Measurements from ENCODE around the gene SSH3.

Gene SSH3

GRCh38 chr11:67320011-67320410 is 16.7 kb downstream of the SSH3 start:
- no peak for DNase-seq
- in situ Hi-C loops (cut with MboI; ENCODE audit: low pct_unique_long_range_greater_than_20kb, low sequenced_read_pairs), result no loop called here

GRCh38 chr11:67320691-67321090 is 17.4 kb downstream of the SSH3 start:
- no peak for DNase-seq
- in situ Hi-C loops (cut with MboI; ENCODE audit: low pct_unique_long_range_greater_than_20kb, low sequenced_read_pairs), result no loop called here

DNA sequence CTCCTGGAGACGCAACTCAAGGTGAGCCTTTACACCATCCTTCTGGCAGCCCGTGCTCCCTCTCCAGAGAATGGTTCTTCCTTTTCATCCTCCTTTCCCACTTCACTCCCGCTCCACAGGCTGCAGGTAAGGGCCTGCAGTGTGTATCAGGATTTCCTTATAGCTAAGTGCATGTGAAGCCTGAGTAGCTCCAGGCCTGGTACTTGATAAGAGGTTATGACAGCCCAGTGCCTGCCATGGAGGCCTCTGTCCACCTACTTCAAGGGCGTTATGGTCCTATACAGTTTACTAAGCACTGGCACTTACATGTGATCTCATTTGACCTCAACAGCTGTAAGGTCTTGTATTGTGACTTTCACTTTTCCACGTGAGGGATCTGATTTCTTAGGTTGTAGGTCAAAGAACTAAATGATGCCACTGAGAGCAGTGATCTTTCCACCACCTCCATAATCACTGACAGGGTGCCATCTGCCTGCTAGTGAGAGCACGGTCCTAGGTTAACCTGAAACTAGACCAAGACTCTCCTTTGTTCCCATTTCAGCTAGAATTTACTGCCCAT is 18.1 kb downstream of the SSH3 start:
- in situ Hi-C loops (cut with MboI; ENCODE audit: low pct_unique_long_range_greater_than_20kb, low sequenced_read_pairs), result no loop called here
- no peak for DNase-seq

- in situ Hi-C loops (cut with MboI; ENCODE audit: low pct_unique_long_range_greater_than_20kb, low sequenced_read_pairs), result no loop called here
- no peak for DNase-seq
Observed at GRCh38 chr11:67322049-67322448, 18.7 kb downstream of the SSH3 start.

GRCh38 chr11:67323526-67323925 is 20.2 kb downstream of the SSH3 start:
- no peak for DNase-seq
- in situ Hi-C loops (cut with MboI; ENCODE audit: low pct_unique_long_range_greater_than_20kb, low sequenced_read_pairs), result no loop called here

DNA sequence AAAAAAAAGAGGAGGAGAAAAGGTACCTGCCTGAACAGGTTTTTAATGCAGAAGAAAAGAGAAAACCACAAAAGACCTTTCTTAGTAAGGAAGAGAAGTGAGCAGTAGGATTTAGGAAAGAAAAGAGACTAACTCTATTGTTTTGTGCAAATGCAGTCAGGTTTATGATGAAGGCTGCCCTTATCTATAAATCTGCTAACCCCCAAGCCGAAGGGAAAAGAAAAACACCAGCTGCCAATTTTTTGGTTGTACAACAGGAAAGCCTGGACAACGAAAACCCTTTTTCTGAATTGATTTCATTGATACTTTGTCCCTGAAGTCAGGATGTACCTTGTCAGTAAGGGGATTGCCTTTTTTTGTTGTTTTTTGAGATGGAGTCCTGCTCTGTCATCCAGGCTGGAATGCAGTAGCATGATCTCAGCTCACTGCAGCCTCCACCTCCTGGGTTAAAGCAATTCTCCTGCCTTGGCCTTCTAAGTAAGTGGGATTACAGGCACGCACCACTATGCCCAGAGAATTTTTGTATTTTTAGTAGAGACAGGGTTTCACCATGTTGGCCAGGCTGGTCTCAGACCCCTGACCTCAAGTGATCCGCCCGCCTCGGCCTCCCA is 28.9 kb downstream of the SSH3 start:
- DNase-seq, result no peak
- in situ Hi-C loops (cut with MboI; ENCODE audit: low pct_unique_long_range_greater_than_20kb, low sequenced_read_pairs), result no loop called here

DNA sequence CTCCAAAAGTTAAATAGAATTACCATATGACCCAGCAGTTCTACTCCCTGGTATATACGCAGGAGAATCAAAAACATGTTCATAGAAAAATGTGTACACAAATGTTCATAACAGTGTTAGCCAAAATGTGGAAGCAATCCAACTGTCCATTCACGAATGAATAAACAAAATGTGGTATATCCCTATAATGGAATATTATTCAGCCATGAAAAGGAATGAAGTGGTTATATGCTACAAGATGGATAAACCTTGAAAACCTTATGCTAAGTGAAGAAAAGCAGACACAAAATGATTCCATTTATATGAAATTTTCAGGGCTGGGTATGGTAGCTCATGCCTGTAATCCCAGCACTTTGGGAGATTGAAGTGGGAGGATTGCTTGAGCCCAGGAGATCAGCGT is 33.9 kb downstream of the SSH3 start:
- in situ Hi-C loops (cut with MboI; ENCODE audit: low pct_unique_long_range_greater_than_20kb, low sequenced_read_pairs), result no loop called here
- no peak for DNase-seq

DNA sequence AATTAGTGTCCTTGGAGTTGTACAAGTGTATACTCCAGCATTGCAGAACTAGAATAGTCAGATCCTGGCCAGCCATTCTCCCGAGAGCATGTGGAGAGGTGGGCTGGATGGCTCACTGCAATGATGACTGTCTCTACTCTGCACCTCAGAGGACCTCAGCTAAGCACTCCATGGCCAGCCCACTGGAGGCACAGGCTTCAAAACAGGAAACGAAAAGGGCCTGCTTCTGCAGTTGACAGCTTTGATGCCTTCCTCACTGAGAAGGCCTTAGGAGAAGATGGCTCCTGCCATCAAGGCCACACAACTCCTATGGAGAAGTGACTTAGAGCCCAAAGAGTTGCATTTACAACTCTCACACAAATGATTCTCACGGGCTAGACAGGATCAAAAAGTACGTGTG is 40.9 kb downstream of the SSH3 start:
- peak; percentile 30 for DNase-seq
- in situ Hi-C loops (cut with MboI; ENCODE audit: low pct_unique_long_range_greater_than_20kb, low sequenced_read_pairs), result no loop called here

DNA sequence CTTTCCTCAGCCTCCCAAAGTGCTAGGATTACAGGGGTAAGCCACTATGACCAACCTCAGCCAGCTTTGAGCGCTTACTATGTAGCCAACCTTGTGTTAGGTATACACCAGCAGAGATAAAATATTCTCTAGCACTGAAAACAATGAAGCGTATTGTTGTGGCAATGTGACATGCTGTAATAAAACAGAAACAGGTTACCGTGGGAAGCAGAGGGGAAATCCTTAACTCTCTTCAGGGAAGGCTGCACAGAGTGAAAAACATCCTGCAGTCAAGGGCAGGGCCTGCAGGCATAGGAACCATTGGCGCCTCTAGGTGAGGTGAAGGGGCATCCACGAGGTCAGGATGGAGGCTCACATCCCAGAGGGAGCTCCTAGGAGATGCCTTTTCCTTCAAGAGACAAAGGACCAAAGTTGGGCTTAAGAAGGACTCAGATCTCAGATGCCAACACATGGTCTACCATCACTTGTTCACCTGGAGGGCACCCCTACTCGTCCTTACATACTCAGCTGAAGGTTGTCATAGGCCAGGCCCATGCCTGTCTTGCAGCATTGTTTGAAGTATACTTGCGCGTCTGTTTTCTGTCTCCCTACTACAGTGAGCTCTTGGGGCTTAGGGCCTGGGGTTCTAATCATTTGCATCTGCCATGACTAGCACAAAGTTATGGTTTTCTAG is 42.1 kb downstream of the SSH3 start:
- in situ Hi-C loops (cut with MboI; ENCODE audit: low pct_unique_long_range_greater_than_20kb, low sequenced_read_pairs), result no loop called here
- DNase-seq, result no peak

DNA sequence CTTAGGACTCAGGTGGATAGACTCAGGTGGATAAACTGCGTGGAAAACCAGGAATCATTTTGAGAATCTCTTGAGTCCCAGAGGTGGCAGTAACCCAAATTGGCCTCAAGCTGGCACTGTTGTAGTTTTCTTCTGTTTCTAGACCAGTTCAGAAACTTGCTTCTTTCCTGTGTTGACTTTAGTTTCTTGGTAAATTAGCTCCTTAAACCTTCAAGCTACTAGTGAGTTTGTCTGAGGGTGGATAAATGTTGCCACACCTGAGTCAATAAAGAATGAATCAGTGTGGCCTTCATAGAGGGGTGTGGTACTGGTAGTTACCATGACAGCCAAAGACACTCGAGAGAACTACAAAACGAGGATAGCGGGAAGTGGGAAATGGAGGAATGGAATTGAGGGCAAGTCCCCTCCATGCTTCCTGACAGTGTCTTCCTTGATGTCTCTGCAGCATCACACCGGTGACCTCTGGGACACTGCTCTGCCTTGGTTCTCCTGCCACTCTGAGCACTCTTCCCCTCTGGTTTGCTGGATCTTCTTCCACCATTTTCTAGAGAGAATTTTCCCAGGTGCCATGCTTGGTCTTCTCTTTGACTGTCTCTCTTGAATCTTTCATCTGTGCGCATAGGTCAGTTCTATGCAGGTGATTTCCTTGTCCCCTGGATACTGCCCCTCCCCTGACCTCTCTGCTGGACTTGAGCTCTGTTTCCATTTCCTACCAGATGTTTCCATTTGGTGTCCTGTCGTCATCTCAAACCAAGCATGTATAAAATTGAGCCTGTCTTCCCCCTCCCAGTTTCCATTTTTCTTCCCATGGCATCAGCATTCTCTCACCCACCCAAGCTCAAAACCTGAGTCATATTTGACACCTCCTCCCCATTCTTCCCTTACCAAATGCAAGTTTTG is 42.8 kb downstream of the SSH3 start:
- in situ Hi-C loops (cut with MboI; ENCODE audit: low pct_unique_long_range_greater_than_20kb, low sequenced_read_pairs), result no loop called here
- peak; percentile 42 for DNase-seq

GRCh38 chr11:67347964-67348749 is 44.8 kb downstream of the SSH3 start:
- in situ Hi-C loops (cut with MboI; ENCODE audit: low pct_unique_long_range_greater_than_20kb, low sequenced_read_pairs), result no loop called here
- DNase-seq, result peak; percentile 44

DNA sequence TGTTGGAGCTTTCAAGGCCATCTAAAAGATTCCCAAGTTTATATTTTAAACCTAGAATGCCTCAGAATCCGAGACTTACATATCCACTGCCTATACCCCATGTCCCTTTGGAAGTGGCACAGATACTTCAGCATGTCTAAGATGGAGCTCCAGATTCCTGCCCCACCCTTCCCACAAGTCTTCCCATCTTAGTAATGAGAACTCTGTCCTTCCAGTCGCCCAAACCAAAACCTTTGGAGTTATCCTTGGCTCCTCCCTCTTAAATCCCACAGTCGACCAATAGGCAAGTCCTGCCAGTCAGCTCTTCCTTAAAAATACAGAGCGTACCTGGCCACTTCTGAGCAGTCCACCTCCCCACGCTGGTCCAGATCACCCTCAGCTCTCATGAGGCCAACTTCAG is 45.7 kb downstream of the SSH3 start:
- DNase-seq, result no peak
- in situ Hi-C loops (cut with MboI; ENCODE audit: low pct_unique_long_range_greater_than_20kb, low sequenced_read_pairs), result no loop called here

DNA sequence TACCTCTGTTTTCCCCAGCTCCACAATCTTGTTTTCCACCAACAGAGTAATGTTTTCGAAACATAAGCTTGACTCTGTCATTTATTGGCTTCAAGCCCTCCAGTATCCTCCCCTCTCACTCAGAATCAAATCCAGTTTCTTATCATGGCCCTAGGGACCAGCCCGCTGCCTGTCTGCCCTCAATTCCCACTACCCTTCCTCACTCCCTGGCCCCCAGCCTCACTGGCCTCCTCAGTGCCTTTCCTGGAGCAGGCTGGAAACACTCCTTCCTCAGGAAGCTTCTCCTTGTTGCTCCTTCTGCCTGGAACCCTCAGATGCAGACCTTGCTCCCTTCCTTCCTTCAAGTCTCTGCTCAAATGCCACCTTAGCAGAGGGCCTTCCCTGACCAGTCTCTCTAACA is 46.1 kb downstream of the SSH3 start:
- DNase-seq, result no peak
- in situ Hi-C loops (cut with MboI; ENCODE audit: low pct_unique_long_range_greater_than_20kb, low sequenced_read_pairs), result no loop called here

DNA sequence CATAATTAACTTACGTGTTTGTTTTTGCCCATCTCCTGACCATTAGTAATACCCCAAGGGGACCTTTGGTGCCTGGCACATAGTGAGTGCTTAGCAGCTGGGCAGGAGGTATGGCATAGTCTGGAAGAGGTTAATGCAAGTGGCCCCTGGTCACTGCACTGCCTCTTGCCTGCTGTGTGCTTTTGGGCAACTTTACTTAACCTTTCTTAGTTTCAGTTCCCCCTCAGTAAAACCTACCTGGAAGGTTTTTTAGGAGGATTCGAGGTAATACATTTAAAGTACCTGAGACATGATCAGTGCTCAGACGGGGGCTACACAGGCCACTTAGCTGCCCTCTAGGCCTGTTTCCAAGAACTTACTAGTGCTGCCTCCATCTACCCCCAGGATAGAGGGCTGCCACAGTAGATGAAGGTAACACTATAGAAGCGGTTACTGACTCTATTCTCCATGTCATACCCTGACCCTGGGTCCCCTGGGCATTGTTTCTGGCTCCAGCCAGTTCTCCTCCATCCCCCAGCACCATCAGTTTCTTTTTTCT is 46.7 kb downstream of the SSH3 start:
- no peak for DNase-seq
- in situ Hi-C loops (cut with MboI; ENCODE audit: low pct_unique_long_range_greater_than_20kb, low sequenced_read_pairs), result no loop called here

GRCh38 chr11:67351275-67352005 is 48.1 kb downstream of the SSH3 start:
- in situ Hi-C loops (cut with MboI; ENCODE audit: low pct_unique_long_range_greater_than_20kb, low sequenced_read_pairs), result no loop called here
- DNase-seq, result peak; percentile 68

DNA sequence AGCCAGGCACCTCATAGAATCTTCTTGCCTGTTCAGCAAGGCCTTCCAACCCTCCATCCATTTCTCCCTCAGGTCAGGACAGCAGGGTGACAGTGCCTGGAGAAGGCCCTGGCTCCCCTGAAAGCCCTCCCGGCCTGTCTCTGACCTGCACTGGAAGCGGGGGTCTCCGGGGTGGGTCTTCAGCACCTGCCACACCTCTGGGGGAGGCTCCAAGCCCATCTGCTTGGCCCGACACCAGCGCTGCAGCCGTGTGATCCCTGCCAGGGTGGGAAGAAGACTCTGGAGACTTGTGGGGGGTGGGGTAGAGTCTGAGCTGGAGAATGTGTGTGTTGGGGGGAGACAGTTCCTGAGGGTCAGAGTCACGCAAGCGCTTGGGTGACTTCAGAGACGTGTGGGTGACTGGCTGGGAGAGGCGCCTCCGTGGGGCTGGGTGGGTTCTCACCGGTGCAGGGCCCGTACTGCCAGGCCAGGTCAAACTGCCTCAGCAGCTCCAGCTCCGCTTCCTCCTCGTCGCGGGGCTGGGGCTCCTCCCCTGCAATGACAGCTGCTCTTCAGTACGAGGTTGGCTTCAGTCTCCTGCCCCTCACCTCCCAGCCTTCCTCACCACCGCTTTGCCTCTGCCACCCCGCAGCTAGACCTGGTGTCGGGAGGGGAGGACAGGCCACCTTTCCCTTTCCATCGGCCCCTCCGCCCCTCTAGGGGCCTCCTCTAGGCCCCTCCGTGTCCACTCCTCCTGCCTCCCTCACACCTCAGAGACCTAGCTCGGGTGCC is 49.4 kb downstream of the SSH3 start:
- in situ Hi-C loops (cut with MboI; ENCODE audit: low pct_unique_long_range_greater_than_20kb, low sequenced_read_pairs), result no loop called here
- DNase-seq, result no peak

DNA sequence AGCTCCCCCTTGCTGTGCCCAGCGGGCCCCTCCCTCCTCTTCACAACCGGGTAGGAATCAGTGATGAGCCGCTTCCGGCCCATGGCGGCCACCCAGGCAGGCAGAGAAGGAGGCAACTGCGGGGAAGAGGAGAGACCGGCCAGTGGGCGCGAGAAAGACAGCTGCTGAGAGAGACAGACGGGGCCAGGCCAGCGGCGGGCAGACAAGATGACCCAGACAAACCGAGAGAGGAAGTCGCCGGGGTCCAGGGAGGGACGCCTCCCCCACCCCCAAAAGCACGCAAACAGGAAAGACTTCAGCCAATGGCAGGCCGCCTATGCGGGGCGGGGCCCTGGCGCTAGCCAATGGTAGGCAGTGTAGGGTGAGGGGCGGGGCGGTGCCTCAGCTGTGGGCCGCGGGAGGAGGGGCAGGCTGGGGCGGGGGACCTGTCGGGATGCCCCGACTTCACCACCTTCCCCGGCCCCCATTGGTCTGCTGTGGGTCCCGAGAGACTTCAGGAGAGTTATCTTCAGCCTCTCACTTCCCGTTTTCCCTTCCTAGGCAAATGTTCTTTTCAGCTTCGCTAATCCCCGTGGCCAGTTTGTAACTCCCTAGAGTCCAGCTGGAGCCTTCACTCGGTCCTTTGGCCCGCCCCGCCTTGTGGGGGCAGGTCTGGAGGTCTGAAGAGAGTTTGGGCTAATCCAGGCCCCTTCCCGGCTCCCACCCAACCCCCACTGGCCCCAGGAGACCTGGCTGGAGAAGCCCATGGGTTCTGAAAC is 50.2 kb downstream of the SSH3 start, which contains the start of gene POLD4:
Gene POLD4 (minus strand): TSS at position 230 of the 758 bp plus-strand sequence. CDS start 147 bp downstream, at position 83.
- peak; percentile 95 for DNase-seq
- in situ Hi-C loops (cut with MboI; ENCODE audit: low pct_unique_long_range_greater_than_20kb, low sequenced_read_pairs), result no loop called here

Measured in KBM-7 (cell line).